ENCODE measurements around the gene UVRAG.
"Not testable (repeated sequence)": the region's sequence is repeated elsewhere in the genome, so short reads cannot be mapped to it uniquely, and the experiment has no call there.

Gene UVRAG

DNA sequence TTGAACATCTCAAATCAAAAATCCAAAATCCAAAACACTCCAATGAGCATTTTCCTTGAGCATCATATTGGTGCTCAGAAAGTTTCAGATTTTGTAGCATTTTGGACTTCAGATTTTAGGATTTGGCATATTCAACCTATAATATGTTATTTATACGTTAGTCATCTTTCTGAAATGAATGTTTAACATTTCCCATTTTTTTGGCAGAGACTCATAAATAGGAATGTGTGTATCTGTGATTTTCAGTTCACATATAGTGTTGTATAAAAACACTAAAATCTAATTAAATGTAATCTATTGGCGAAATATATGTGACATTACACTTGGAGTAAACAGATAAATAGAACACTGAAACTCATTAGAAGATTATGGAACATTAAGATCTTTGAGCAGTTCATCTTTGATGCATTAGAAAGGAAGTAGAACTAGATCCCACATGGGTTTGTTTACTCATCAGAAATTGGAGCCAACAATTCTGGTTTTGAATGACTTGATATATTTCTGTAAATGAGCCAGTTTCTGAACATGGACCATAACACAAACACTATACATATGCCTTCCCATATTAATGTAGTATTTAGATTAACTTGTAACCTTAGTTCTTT lies 153.1 kb downstream of the UVRAG start:
- no peak for DNase-seq (ENCODE audit: low spot score)

DNA sequence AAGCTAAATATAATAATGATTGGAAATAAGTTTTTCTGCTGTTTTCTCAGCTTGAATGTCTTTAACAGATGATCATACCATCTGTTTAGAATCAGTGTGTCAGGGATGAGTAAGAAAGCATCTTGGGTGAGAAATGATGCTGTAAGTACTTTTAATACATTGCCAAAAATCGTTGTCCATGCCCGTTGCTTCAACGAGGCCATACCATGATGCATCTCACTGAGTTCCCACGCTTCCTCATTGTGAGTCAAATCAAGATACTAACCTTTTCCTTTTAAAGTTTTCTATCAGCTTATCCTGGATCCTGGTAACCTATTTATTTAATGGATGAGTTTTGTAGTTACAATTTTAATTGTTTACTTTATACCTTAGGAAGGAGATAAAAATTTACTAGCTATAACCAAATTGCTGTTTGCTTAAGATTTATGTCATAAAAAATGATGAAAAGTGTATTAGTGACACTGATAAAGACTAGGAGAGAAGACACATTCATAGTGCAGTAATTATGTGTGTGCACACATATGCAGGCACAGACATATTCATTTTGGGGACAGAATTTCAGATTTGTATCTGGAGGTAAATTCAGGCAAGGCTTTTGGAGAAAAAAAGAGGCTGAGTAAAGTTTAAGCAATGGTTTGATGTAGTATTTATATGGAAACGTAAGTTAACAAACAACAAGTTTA lies 154.8 kb downstream of the UVRAG start:
- DNase-seq (ENCODE audit: low spot score), result no peak

DNA sequence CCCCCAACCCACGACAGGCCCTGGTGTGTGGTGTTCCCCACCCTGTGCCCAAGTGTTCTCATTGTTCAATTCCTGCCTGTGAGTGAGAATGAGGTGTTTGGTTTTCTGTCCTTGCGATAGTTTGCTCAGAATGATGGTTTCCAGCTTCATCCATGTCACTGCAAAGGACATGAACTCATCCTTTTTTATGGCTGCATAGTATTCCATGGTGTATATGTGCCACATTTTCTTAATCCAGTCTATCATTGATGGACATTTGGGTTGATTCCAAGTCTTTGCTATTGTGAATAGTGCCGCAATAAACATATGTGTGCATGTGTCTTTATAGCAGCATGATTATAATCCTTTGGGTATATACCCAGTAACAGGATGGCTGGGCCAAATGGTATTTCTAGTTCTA lies 158.7 kb downstream of the UVRAG start:
- not testable (repeated sequence) for DNase-seq (ENCODE audit: low spot score)

DNA sequence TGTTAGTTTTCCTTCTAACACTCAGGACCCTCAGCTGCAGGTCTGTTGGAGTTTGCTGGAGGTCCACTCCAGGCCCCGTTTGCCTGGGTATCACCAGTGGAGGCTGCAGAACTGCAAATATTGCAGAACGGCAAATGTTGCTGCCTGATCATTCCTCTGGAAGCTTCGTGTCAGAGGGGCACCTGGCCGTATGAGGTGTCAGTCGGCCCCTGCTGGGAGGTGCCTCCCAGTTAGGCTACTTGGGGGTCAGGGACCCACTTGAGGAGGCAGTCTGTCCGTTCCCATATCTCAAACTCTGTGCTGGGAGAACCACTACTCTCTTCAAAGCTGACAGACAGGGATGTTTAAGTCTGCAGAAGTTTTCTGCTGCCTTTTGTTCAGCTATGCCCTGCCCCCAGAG lies 164.1 kb downstream of the UVRAG start:
- not testable (repeated sequence) for DNase-seq (ENCODE audit: low spot score)

DNA sequence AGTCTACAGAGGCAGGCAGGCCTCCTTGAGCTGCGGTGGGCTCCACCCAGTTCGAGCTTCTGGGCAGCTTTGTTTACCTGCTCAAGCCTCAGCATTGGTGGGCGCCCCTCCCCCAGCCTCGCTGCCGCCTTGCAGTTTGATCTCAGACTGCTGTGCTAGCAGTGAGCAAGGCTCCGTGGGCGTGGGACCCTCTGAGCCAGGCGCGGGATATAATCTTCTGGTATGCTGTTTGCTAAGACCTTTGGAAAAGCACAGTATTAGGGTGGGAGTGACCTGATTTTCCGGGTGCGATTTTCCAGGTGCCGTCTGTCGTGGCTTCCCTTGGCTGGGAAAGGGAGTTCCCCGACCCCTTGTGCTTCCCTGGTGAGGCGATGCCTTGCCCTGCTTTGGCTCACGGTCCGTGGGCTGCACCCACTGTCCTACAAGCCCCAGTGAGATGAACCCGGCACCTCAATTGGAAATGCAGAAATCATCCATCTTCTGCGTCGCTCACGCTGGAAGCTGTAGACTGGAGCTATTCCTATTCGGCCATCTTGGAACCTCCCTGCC lies 164.5 kb downstream of the UVRAG start:
- DNase-seq (ENCODE audit: low spot score), result not testable (repeated sequence)

DNA sequence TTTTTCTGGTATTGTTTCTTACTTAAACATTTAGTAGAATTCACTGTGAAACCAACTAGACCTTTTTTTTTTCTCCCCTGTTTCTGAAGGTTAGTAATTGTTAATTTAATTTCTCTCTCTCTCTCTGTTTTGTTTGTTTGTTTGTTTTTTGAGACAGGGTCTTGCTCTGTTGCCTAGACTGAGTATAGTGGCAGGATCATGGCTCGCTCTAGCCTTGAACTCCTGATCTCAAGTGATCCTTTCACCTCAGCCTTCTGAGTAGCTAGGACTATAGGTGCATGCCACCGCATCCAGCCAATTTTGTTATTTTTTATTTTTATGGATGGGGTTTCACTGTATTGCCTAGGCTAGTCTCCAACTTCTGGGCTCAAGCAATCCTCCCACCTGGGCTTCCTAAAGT lies 165.0 kb downstream of the UVRAG start:
- DNase-seq (ENCODE audit: low spot score), result no peak

DNA sequence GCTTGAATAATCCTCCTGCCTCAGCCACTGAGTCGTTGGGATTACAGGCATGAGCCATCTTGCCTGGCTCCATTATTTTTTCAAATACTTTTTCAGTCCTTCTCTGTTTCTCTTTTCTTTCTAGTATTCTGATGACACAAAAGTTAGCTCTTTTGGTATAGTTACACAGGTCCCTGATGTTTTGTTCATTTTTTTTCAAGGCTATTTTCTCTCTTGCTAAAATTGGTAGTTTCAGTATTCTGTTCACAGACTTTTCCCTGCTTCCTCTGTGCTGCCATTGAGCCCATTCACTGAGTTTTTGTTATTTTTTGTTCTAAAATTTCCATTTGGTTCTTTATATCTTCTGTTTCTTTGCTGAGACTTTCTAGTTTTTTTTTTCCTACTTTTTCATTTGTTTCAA lies 166.5 kb downstream of the UVRAG start:
- DNase-seq (ENCODE audit: low spot score), result no peak

DNA sequence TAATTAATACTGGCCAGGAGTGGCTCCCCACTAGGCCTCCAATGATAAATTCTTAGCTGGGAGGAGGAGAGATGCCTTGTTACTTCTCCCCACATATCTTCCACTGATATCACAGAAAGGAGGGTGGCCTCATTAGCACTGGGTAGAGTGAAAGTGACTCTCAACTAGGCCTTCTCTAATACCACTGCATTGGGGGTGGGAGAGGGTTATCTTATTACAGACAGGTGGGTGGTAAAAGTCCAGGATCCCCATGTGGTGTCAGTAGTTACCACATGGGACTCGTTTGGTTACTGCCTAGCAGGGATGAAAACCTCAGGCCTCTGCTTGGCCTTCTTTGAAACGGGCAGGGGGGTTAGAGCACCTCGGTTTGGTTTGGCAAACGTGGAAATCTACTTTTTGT lies 167.3 kb downstream of the UVRAG start:
- no peak for DNase-seq (ENCODE audit: low spot score)

DNA sequence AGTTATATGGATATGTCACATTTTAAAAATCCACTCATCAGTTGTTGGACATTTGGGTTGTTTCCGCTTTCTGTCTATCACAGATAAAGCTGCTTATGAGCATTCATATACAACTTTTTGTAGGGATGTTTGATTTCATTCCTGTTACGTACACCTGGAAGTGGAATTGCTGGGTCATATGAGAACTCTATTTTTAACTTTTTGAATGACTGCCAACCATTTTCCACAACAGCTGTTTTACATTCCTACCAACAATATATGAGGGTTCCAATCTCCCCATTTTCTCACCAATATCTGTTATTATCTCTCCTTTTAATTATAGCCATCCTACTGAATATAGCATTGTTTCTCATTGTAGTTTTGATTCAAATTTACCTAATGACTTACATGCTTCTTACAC lies 172.0 kb downstream of the UVRAG start:
- DNase-seq (ENCODE audit: low spot score), result no peak

DNA sequence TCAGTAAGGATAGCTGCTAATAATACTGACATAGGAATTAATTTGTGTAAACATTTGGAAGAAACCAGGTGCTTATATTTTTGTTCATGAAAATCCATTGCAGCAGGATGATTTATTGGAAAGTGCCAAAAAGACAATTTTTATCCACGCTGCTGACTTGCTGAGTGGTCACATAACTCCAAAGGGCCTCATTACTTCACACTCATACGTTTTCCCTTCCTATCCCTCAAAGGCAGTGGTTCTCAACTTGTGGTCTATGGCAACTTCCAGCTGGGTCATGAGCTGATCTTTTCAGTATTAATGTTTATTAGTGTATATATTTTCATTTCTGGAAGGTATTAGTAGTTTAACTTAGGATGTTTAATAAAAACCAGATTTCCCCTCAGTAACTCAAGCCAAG lies 178.1 kb downstream of the UVRAG start:
- no peak for DNase-seq (ENCODE audit: low spot score)

DNA sequence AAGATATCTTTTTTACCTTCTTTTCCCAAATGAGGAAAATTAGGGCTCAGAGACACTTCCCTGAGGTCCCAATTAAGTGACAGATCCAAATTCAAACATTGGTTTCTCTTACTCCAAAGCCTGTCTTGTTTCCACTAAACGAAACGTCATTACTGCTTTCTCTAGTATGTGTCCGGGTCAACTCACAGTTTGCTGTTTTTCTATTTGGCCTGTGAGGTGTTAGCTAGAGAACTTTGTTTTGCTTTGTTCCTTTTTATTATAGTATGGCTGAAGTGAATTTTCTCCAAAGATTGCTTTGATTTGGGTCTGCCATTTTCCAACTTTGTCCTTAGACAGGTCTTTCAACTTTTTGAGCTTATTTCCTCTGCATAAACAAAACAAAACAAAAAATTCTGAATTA lies 179.6 kb downstream of the UVRAG start:
- no peak for DNase-seq (ENCODE audit: low spot score)

DNA sequence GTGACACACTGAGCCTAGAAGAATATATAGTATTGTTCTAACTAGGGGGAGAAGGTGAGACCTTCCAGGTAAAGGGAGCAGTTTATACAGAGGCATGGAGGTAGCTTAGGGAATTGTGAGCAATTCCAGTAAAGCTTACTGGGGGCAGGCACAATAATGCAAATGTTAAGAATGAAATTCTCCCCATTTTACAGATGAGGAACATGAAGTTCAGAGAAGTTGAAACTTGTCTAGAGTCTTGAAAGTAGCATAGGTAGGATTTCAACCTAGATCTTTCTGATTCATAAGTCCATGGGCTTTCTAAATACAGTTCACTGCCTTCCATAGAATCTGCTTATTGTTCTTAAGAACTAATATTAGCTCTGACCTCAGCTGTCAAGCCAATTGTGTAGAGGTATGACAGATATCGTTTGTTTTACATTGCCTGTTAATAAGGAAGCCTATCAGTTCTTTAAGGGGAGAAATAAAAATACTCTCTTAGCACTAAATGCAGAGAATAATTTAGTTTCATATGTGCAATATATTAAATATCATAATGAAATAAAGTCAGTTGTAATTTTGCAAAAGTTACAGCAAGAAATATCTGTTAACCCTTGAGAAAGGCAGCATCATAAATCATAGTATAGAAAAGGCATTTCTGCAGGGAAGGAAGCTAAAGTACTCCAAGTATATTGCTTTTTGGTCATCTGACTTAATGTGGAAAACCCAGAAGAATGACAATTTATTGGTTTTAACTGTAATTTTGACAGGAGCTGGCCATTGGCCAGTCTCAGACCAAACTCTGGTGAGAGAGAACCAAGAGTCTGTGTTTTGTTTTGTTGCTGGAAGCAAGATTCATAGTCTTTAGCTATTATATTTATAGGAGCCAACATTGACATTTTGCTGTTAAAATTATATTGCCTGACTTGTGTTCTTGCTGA lies 181.8 kb downstream of the UVRAG start:
- no peak for DNase-seq (ENCODE audit: low spot score)

DNA sequence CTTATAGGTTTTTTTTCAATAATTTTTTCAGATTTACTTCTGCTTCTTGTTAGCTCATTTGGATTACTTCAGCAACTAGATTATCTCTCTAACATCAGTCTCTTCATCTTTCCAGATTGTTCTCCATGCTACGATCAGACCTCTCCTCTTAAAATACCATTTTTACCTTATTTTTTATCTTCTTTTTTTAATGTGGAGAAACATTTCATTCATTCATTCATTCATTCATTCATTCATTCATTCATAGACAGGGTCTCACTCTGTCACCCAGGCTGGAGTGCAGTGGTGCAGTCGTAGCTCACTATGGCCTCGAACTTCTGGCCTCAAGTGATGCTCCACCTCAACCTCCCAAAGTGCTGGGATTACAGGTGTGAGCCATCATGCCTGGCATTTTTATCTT lies 189.4 kb downstream of the UVRAG start:
- DNase-seq (ENCODE audit: low spot score), result no peak

DNA sequence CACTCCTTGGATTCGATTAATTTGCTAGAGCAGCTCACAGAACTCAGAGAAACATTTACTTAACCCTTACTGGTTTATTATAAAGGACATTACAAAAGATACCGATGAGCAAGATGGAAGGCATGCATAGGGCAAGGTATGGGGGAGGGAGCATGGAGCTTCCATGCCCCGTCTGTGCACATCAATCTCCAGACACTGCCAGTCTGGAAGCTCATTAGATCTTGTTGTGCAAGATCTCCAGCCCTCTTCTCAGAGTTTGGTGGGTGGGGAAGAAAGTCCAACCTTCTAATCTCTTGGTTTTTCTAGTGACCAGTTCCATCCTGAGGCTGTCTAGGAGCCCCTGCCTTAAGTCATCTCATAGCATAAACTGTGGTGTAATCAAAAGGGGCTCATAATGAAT lies 190.7 kb downstream of the UVRAG start:
- no peak for DNase-seq (ENCODE audit: low spot score)

DNA sequence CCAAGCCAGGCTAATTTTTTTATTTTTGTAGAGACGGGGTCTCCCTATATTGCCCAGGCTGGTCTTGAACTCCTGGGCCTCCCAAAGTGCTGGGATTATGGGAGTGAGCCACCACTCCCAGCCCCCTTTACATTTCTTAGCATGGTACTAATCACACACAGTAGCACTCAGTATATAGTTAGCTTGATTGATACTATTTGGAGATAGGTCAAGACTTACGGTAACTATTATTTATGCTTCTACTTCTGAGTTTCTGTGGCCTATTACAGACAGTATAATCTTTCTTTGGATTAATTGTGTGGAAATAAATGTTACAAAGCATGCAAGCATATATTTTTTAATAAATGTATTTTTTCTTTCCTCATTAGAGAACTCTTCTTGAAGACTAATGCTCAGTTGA lies 192.2 kb downstream of the UVRAG start:
- DNase-seq (ENCODE audit: low spot score), result no peak

DNA sequence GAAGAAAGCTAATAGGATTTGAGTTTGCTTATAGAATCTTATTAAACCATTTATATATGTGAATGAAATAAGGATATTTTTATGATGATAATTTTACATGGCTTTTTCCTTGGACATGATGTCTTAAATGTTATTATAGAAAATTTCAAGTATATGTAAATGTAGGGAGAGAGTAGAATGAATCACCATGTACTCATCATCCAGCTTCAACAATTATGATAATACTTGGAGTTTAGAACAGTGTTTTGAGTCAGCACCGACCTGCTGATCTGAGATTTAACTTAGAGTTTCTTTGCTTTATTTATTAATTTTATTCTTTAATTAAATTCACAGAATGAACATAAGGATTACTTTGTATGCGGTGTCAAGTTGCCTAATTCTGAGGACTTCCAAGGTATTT lies 193.5 kb downstream of the UVRAG start:
- DNase-seq (ENCODE audit: low spot score), result no peak

DNA sequence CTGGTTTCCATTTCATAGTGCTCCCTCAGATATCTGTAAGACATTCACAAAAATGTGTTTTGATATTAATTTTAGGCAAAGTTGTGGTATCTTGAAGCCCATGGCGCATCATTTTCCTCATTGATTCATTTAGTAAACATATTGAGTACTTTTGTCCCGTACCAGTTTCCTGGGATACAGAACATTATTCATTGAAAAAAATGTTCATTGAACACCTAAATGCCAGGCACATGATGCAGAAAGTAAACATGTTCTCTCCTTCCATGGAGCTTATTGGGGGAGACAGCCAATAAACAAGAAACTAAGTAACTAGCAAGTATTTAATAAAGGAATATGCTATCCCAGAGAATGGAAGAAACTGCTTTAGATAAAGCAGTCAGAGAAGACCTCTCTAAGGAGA lies 195.0 kb downstream of the UVRAG start:
- no peak for DNase-seq (ENCODE audit: low spot score)

DNA sequence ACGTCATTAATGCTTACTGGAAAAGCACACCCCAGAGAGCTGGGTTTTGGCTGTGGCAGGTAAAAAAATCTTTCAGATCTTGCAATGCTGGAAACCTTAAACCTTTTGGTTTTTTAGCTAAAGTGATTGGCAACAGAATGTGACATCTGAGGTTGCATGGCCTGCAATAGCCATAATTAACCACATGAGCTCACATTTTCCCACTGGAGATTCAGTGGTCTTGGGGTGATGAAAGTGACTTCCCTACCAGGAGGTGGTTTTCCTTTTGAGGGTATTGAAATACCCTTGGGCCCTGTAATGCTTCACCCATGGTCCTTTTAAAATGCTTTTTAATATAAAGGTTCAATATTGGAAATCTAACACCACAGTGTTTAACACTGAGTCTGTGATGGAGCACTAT lies 198.5 kb downstream of the UVRAG start:
- no peak for DNase-seq (ENCODE audit: low spot score)

DNA sequence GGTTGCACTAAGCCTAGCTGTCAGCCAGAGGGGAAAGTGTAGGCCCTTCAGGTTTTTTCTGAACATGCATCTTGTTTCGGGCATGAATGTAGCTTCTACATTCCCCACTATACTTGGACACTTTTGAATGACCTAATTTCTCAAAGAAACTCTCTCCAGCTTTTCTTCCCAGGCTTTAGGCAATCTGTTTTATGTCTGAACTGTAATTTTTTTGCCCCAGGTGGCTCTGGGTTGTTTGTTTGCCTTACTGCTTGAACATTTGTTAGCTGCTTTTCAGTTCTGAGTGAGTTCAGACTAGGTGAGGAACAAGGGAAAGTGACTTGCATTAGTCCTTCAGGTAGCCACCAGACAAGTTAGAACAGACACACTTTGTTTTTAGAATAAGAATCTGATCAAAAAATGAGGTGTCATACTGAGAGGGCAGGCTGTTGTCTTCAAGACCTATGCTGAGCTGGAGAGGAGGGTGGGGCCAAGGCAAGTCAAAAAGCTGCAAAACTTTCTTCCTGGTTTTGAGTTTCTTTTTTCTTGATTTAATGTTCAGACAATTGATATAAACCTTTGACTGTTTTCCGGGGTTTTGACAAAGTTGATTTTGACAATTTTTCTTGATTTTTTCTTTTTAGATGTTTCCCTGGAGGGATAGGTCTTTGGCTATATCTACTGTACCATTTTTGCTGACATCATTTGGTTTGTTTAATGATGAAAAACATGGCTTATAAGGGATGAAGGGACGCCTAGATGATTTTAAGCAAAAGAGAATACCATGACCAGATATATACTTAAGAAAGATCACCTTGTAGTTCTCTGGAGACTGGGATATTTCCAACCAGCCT lies 208.4 kb downstream of the UVRAG start:
- no peak for DNase-seq (ENCODE audit: low spot score)

DNA sequence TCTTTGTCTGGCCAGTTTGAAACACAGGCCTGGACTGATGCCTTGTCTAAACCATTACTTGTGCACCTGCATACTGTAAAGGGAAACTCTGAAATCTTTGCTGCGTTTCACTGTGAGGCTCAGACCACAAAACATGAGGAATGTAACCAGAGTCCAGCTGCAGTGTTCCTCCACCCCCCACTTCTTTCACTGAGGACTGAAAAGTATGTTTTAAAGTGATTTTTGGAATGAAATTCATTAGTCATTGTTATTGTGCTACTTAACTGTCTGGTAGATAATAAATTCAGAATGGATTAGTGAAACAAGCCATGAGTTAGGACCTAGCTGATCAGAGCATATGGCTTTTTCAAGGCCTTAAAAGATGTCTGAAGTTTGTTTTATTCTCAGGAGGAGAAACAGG lies 210.1 kb downstream of the UVRAG start:
- no peak for DNase-seq (ENCODE audit: low spot score)

DNA sequence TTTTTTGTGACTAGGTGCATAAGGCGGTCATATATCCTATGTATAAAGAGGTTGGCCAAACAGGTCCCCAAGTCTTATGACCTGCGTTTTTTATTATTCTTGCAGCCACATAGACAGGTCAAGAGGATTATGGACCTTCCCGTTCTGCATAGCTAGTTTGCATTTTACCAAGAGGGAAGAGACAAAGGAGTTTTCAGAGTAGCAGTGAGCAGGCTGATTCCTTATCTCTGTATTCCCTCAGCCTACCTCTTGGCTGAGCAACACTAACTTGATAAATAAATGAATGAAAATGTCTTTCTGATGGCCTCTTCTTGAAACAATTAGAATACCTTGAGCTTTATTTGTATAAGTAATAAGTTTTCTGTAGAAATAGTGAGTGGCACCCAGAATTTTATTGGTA lies 210.8 kb downstream of the UVRAG start:
- DNase-seq (ENCODE audit: low spot score), result no peak

DNA sequence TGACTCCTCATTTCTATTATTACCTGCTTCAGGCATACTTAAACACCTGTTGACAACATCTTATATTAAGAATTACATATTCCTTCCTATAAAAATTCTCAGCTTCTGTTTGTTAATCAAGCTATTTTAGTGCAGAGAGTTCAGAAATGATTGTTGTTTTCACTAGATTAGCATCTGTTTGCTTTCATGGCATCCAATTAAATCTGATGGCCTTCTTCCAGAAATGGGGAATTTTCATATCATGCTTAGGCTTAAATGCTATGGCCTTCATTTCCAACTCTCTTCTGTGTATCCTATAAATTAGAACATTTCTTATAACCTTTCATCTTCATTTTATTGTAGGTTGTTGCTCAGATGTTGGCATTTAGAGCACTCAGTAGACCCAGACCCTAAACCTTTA lies 211.3 kb downstream of the UVRAG start:
- no peak for DNase-seq (ENCODE audit: low spot score)
